Caki2 (cell line): Measurements from ENCODE around the gene KDM3B. TPM values are rescaled to one million over a fixed set of nuclear protein-coding genes. Genes with fewer than 3 reads are reported as not detected.
A peak's percentile ranks its signal among the peaks of the same experiment; 100 is the strongest.
"Not testable (repeated sequence)": the region's sequence is repeated elsewhere in the genome, so short reads cannot be mapped to it uniquely, and the experiment has no call there.

Experiments
- DNase-seq: peaks from one replicate; pipeline ENCODE4 v3.0.0-alpha.2; 2015; ENCODE audit warnings: low read depth
- in situ Hi-C: cut with HindIII; loops from 2 replicates; pipeline ENCODE4 v1.10.0; 2016; ENCODE audit warnings: low sequenced_read_pairs, low pct_unique_long_range_greater_than_20kb, mixed read lengths
- total RNA-seq: library from RNA; depleted of rRNA; stranded (reverse); fragments of >200 nt; shearing (Covaris generic); gene quantifications from 2 replicates; pipeline ENCODE4 v1.2.3, GENCODE V29; 2014; ENCODE audit warnings: low replicate concordance; rRNA removed

The KDM3B gene, protein sequence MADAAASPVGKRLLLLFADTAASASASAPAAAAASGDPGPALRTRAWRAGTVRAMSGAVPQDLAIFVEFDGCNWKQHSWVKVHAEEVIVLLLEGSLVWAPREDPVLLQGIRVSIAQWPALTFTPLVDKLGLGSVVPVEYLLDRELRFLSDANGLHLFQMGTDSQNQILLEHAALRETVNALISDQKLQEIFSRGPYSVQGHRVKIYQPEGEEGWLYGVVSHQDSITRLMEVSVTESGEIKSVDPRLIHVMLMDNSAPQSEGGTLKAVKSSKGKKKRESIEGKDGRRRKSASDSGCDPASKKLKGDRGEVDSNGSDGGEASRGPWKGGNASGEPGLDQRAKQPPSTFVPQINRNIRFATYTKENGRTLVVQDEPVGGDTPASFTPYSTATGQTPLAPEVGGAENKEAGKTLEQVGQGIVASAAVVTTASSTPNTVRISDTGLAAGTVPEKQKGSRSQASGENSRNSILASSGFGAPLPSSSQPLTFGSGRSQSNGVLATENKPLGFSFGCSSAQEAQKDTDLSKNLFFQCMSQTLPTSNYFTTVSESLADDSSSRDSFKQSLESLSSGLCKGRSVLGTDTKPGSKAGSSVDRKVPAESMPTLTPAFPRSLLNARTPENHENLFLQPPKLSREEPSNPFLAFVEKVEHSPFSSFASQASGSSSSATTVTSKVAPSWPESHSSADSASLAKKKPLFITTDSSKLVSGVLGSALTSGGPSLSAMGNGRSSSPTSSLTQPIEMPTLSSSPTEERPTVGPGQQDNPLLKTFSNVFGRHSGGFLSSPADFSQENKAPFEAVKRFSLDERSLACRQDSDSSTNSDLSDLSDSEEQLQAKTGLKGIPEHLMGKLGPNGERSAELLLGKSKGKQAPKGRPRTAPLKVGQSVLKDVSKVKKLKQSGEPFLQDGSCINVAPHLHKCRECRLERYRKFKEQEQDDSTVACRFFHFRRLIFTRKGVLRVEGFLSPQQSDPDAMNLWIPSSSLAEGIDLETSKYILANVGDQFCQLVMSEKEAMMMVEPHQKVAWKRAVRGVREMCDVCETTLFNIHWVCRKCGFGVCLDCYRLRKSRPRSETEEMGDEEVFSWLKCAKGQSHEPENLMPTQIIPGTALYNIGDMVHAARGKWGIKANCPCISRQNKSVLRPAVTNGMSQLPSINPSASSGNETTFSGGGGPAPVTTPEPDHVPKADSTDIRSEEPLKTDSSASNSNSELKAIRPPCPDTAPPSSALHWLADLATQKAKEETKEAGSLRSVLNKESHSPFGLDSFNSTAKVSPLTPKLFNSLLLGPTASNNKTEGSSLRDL (N-terminal part only)
- total RNA-seq = 16.8 and 16.9 TPM in 2 replicates

- in situ Hi-C loops = no loop called here
- peak; percentile 81 for DNase-seq
These were observed at the start of gene KDM3B for GRCh38 chr5:138352071-138352721. Gene KDM3B, plus strand, starts transcription at chr5:138352685. Its CDS starts 111 bp downstream, at chr5:138352796.

DNA sequence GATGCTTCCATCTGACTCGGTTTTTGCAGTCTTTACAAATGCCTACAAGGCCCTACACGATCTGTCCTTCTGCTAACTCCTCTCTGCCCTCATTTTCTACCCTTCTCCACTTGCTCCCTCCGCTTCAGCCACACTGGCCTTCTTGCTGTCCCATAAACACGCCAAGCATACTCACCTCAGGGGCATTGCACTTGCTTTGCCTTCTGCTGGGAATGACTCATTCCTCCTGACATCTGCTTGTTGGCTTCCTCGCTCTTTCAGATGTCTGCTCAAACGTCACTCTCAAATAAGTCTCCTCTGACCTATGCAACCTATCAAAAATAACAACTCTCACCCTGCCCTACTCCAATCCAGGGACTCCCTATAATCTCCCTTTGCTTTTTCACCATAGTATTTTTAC lies 49.1 kb upstream of the KDM3B start:
- DNase-seq = no peak
- in situ Hi-C loops = no loop called here

DNA sequence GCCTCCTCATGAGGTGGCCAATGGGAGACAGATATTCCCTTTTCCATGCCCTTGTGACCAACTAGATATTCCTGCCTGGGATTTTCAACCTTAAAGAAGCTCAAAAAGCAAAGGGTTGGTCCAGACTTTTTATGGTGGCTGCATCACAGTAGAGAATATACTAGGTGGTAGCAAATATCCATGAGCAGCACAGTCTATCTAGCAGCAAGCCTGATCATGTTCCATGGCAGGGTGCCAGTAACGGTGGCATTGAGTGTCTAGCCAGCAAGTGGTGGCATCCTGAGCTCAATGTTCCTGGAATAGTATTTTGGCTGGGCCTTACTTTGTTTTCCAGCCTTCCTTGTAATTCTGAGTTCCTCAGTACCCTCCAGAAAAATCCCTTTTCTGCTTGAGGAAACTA lies 46.7 kb upstream of the KDM3B start:
- in situ Hi-C loops = no loop called here
- DNase-seq = no peak

DNA sequence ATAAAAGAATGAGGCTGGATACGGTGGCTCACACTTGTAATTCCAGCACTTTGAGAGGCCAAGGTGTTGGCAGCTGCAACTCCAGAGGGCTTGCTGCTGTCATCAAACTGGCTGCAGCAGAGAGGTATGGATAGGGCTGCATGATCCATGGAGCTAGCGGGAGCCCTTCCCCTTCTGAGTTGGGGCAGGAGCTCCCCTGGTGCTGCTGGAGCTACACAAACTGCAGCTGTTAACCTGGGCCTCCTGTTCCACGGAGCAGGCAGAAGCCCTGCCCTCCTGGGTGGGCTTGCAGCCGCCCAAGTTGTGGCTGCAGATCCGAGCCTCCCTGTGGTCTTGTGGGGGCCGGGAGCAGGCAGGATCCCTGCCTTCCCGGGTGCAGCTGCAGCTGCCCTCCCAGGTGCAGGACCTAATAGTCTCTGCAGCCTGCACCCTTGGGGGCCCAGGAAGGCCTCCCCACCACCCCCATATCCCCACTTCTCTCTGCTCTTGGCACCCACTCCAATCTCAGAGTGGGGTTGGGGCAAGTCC lies 36.7 kb upstream of the KDM3B start:
- in situ Hi-C loops = no loop called here
- DNase-seq = no peak

GRCh38 chr5:138316355-138316754 lies 36.1 kb upstream of the KDM3B start:
- no peak for DNase-seq
- in situ Hi-C loops = no loop called here

- DNase-seq, in situ Hi-C loops: not testable (repeated sequence)
These were observed 34.3 kb upstream of the KDM3B start for GRCh38 chr5:138318211-138318610.

DNA sequence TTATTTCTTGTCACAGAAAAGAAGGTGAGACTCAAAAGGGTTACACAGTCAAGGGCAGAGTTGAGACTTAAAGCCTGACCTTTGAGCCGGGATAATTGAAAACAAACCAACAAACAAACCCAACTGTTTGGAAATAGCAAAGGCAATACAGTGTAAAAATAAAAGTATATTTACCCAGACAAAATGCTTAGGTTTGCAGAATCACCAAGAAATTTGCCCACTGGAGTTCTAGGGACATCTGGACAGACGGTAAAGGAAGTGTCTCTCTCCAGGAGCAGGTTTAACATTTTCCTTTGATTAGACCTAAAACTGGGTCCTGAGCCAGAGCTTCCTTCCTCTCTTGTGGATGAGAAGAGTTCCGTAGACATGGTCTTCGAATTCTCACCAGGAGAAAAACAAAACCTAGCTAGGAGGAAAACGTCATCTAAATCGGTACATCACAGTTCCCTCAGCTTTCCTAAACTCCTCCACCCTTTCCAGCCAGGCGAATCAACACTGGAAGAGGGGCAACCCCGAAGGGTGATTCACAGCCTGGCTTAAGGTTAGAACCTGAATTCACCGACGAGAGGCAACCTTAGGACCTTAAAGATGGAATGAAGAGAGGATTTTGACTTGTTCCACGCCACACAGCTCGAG lies 21.6 kb upstream of the KDM3B start:
- in situ Hi-C loops = no loop called here
- no peak for DNase-seq

DNA sequence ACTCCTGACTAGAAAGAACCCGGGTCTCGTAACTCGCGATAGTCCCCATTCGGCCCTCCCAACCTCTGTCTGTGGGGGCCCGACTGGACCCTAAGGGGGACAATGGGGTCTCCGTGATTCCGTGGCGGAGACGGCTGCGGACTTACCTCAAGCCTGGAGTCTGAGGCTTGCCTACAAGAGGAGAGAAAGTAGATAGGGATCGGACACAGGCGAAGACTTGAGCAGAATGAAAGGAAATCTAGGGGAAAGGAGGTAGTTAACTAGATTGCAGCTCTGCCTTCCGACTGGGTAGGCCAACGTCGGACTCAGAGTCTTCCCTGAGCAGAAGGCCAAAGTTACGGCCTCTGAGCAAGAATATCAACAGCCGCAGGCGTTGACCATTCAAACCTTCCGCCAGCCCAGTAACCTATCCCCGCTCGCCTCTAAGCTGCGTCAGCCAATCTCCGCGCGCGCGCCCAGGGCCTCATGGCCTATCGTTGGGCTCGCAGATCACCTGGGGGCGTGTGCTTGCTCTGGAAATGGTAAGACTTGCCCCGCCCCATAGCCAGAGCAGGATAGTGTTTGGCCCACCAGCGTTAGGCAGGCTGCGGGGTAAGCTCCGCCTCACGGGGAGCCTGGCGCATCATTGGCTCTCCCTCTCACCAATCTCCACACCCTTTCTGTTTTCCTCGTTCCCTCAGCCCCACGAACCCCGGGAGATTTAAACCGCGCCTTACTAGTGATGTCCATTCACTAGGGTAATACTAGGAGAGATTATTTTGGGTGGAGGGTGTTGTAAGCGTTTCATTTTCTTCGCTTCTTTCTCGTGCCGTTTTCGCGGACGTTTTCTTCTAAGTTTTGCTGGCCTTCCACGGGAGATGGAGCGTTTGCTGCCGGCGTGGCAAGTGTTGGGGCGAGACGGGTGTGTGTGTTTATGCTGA lies 20.8 kb upstream of the KDM3B start, which contains the start of gene CDC25C:
Gene CDC25C, minus strand, starts transcription at position 356 of the 920 bp plus-strand sequence. CDS start 624 bp downstream, outside the sequence.
- peak; percentile 98 for DNase-seq
- in situ Hi-C loops = no loop called here

DNA sequence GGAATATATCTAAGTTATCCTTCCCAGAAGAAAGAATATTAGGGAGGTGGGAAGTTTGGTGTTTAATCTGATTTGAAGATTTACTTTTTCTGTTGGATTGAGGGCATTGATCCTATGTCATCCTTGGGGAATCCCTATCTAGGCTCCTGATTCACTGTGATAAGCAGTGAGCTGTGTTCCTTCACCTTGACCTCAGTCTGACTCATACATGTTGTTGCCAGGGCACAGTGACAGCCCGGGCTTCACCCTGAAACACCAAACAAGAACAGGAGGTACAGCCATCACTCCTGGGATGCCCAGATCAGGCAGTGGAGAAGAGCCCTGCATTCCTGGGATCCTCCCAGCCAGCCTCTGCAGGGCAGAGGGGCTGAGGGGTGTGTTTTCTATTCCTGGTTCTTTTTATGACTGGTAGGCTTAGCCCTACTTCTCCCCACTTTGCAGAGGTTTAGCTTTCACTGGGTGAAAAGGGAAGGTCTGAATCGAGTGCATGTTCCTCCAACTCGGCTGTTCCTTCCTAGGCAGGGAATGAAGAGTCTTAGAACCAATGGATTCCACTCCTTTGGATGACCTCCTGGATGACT lies 17.5 kb upstream of the KDM3B start:
- in situ Hi-C loops = no loop called here
- DNase-seq = peak; percentile 19

DNA sequence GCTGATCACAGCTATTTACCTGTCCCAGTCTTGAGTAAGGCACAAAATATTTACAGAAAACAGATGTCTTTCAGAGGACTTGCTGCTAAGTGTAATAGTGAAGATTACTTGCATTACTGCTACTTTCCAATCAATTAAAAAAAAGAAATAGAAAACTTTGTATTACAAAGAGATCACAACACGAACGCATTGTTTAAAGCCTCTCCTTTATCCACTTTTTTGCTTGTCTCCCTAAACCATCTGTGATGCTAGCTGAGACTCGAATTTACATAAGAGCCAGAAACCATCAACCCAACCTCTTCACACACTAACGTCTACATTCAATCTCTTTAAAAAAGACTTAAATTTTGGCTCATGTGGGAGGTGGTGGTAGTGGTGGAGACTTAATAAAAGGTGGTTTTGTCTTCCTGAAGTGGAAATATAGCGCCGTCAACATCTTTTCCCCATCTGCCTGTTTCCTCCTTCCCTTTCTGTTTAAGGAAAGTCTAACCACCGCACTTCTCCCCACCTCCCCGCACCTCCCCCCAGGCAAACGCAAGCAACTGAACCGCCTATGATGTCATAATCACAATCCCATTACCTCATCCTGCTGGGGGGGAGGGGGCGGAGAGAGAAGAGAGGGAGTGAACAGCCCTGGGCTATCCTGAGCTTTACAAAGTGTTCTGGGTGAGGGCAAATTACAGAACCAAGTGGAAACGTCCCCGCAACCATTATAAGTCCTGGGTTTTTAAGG lies 15.4 kb upstream of the KDM3B start:
- in situ Hi-C loops = no loop called here
- DNase-seq = peak; percentile 89

DNA sequence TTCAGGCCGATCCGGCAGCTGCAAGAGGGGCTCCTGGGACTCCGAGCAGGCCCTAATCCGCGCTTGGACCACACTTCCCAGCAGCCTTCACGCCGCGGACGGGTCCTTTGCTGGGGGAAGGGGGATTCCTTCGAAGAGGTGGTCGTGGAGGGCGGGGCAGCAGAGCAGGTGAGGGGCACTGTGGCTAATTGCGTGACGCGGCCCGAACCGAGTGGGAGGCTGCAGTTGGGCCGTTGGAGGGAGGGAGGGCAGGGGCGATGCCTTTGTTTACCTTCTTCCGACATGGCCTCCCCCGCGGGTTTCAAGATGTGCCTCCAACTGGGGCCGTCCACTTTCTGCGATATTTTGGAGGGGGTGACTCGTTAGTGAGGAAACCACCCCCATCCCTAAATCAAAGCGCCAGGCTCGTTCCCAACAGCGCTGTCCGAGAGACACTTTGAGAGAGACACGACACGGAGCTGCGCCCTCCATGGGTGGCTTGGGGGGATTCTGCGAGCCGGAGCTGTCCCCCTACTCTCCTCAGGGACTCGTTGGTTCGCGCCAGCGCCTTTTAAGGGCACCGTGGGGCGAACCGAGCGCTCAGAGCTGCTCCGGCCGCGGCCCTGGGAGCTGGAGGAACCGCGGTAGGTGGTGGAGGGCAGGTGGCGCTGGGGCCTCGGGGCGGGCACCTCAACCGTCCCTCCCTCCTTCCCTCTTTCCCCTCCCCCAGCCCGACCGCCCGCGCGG lies 14.6 kb upstream of the KDM3B start, which contains the start of gene FAM53C:
Gene FAM53C, plus strand, starts transcription at position 582 of the 726 bp plus-strand sequence. CDS start 3,070 bp downstream, outside the sequence.
- peak; percentile 93 for DNase-seq
- in situ Hi-C loops = no loop called here

GRCh38 chr5:138338411-138339090 lies 13.9 kb upstream of the KDM3B start:
- in situ Hi-C loops = no loop called here
- no peak for DNase-seq

- in situ Hi-C loops = no loop called here
- DNase-seq = no peak
These were observed 13.4 kb upstream of the KDM3B start for GRCh38 chr5:138339091-138339456.

GRCh38 chr5:138339464-138339863 lies 13.0 kb upstream of the KDM3B start:
- DNase-seq = no peak
- in situ Hi-C loops = no loop called here
